NB4 (cell line): ENCODE results near the gene CLCN7.

ENCODE experiments used
- DNase-seq: peaks from one replicate; pipeline ENCODE4 v3.0.0; 2010; ENCODE audit warnings: low read depth
- H3K4me3 ChIP-seq: one replicate; pipeline ENCODE4 v1.5.1; 2011; ENCODE audit warnings: mild to moderate bottlenecking, low read depth, low read length, moderate library complexity
- MYC ChIP-seq: IDR thresholded peaks from 2 replicates; pipeline ENCODE4 v1.6.1; 2011; ENCODE audit warnings: low read depth, low read length
- POLR2A ChIP-seq: IDR thresholded peaks from 2 replicates; pipeline ENCODE4 v1.6.1; 2011; ENCODE audit warnings: mild to moderate bottlenecking; ENCODE audit not compliant: insufficient read length; ENCODE audit errors: extremely low read depth
- TF ChIP-seq, protein P1 (sequence below): IDR thresholded peaks from 2 replicates; pipeline ENCODE4 v1.6.1; 2011; ENCODE audit warnings: low read depth, low read length
- TF ChIP-seq, protein P2 (sequence below): IDR thresholded peaks from one replicate; pipeline ENCODE4 v1.5.1; 2012; ENCODE audit warnings: low read depth, low read length

Gene CLCN7

GRCh38 chr16:1489077-1489476 lies 14.2 kb upstream of the CLCN7 start:
- peak; percentile 42 for DNase-seq
- TF ChIP-seq, protein P1, sequence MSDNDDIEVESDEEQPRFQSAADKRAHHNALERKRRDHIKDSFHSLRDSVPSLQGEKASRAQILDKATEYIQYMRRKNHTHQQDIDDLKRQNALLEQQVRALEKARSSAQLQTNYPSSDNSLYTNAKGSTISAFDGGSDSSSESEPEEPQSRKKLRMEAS: peak; percentile 42; the same call in 1 of the 2 replicates
- no peak for TF ChIP-seq POLR2A
- peak overlapping the region; percentile 79 for H3K4me3 ChIP-seq

DNA sequence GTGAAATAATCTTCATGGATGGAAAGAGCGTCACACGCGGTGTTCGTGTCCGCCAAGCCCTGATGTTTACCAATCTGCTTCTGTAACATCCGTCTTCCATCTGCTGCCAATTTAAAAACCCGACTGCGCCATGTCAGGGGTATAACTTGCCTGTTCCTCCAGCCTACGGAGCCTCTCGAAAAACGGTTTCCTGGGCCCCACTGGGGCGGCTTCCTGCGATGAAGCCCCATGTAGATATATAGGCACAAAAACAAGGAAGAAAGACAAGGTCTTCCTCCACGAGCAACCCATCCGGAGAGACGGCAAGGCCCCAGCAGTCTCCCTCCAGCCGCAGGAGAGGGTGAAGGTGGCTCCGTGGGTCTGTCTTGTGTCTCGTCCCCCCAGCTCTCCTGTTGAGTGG lies 13.8 kb upstream of the CLCN7 start, which contains the start of gene PTX4:
Gene PTX4 (minus strand): TSS at position 326 of the 400 bp plus-strand sequence. CDS start 35 bp downstream, at position 291.
- peak within 1 kb of the TSS; percentile 79 for H3K4me3 ChIP-seq
- TF ChIP-seq, protein P1: no peak
- TF ChIP-seq, protein P2, sequence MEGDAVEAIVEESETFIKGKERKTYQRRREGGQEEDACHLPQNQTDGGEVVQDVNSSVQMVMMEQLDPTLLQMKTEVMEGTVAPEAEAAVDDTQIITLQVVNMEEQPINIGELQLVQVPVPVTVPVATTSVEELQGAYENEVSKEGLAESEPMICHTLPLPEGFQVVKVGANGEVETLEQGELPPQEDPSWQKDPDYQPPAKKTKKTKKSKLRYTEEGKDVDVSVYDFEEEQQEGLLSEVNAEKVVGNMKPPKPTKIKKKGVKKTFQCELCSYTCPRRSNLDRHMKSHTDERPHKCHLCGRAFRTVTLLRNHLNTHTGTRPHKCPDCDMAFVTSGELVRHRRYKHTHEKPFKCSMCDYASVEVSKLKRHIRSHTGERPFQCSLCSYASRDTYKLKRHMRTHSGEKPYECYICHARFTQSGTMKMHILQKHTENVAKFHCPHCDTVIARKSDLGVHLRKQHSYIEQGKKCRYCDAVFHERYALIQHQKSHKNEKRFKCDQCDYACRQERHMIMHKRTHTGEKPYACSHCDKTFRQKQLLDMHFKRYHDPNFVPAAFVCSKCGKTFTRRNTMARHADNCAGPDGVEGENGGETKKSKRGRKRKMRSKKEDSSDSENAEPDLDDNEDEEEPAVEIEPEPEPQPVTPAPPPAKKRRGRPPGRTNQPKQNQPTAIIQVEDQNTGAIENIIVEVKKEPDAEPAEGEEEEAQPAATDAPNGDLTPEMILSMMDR: no peak
- TF ChIP-seq MYC: no peak
- no peak for TF ChIP-seq POLR2A
- DNase-seq: peak; percentile 66

- peak; percentile 60 for DNase-seq
- no peak for TF ChIP-seq MYC
- TF ChIP-seq, protein P2: no peak
- TF ChIP-seq, protein P1: no peak
- TF ChIP-seq POLR2A: no peak
- H3K4me3 ChIP-seq: peak overlapping the region; percentile 79
Observed at GRCh38 chr16:1488054-1488601, 13.3 kb upstream of the CLCN7 start.

DNA sequence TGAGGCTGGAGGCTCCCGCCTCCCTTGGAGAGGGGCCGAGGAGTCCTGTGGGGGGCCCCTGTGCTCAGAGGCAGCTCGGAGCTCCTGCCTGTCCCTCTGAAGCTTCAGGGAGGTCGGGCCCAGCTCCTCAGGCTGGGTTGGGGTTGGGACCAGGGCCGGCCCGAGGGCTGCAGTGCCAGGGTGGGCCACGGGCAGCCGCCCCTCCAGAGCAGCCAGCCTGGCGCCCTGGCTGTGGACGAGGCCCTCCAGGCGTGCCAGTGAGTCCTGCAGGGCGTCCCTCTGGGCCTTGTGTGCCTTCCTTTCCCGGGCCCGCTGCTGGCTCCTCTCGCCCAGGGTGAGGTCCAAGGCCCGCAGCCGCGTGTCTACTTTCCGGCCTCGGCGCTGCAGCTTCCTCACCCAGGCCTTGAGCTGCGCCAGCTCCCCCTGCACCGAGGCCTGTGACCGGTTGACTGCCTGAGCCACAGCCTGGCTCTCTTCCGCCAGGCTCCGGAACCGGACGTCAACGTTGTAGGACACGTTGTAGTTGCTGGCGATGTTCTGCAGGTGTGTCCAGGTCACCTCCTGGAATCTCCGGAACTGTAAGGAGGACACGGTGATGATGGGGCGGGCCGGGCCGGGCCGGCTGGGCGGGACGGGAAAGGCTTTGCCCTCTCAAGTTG lies 12.7 kb upstream of the CLCN7 start:
- TF ChIP-seq MYC: peak; percentile 53; the same call in 1 of the 2 replicates
- TF ChIP-seq POLR2A: peak; percentile 51
- TF ChIP-seq, protein P2: no peak
- TF ChIP-seq, protein P1: peak; percentile 36; the same call in 1 of the 2 replicates
- peak overlapping the region; percentile 79 for H3K4me3 ChIP-seq
- peak; percentile 79 for DNase-seq

GRCh38 chr16:1486551-1487390 lies 11.9 kb upstream of the CLCN7 start:
- DNase-seq: no peak
- TF ChIP-seq, protein P1: no peak
- TF ChIP-seq, protein P2: no peak
- TF ChIP-seq POLR2A (no peak), MYC (no peak)
- peak overlapping the region; percentile 79 for H3K4me3 ChIP-seq
